ENCODE data around the gene ARFRP1.
"Not testable (repeated sequence)": the region's sequence is repeated elsewhere in the genome, so short reads cannot be mapped to it uniquely, and the experiment has no call there.

DNA sequence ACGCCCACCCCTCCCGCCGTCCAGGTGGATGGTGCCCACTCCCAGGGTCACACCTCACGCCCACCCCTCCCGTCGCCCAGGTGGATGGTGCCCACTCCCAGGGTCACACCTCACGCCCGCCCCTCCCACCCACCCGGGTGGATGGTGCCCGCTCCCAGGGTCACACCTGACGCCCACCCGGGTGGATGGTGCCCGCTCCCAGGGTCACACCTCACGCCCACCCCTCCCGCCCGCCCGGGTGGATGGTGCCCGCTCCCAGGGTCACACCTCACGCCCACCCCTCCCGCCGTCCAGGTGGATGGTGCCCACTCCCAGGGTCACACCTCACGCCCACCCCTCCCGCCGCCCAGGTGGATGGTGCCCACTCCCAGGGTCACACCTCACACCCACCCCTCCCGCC lies 57.3 kb downstream of the ARFRP1 start:
- not testable (repeated sequence) for TF ChIP-seq CTCF (IDR thresholded peaks at IDR 0.05; ENCODE audit: low read length); EZH2 (IDR thresholded peaks at IDR 0.05; ENCODE audit: borderline replicate concordance, low read length)
